Suppressor macrophage (primary cell): ENCODE data around the gene HK2.
"Not testable (repeated sequence)": the region's sequence is repeated elsewhere in the genome, so short reads cannot be mapped to it uniquely, and the experiment has no call there.

Source experiments
- DNase-seq, 4 experiments: peaks; one replicate each; pipeline ENCODE4 v3.0.0-alpha.2; 2020 to 2022
- total RNA-seq, 17 experiments: gene quantifications; one replicate each; lab custom pipeline; 2026; ENCODE audit warnings: mixed read lengths in 6 of 17, inconsistent platforms in 3 of 17; lab: John Stamatoyannopoulos, UW

Gene HK2
- total RNA-seq: 275 to 729 (median 412) reads per million in 17 experiments

DNA sequence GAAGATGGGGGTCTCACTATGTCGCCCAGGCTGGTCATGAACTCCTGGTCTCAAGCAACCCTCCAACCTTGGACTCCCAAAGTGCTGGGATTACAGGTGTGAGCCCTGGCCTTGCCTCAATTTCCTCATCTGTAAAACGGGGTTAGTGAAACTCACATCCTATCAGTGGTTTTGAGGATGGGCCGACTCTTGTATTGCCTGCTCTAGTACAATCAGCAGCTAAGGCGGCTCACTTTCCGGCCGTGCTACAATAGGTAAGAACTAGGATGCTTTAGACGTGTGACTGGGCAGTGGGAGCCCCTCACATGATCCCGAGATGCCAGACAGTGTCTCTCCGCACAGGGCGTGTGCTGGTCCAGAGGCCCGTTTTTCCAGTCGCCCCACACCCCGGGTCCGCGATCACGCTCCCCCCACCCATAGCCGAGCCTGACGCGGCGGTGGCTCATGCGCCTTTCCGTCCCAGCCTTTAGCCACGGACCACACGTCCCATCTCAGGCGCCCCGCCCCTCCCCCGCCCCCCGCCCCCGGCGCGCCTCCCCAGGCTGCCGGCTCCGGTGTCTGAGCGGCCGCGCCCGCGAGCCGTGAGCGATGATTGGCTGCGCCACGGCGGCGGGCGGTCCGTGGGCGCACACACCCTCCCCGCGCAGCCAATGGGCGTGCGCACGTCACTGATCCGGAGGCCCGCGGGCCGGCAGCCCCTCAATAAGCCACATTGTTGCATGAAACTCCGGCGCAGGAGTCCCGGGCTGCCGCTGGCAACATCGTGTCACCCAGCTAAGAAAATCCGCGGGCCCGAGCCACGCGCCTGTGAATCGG, at the start of gene HK2:
Gene HK2, plus strand, starts transcription at position 710 of the 816 bp plus-strand sequence. CDS start 454 bp downstream, outside the sequence.
- peak; percentile 95 to 98 (median 97) for DNase-seq

GRCh38 chr2:74789271-74789670, 44.7 kb upstream of the HK2 start:
- peak; percentile 77 to 94 (median 85) for DNase-seq

DNA sequence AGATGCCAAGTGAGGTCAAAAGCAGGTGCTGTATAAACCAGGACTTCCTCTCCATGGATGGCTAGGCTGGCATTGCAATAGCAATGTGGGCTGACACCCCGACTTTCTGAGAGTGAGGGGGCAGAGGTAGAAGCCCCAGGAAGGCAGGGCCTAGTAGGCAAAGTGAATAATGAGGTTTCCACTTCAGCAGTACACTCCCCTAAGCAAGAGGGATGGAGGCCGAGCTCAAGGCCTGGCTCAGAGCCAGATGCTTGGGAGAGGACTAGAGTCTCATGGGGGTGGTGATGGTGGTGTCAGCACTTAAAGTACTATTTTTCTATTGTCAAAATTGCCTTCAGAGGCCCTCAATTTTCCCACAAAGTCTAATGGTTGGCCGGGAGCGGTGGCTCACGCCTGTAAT, 41.6 kb upstream of the HK2 start:
- no peak for DNase-seq

DNA sequence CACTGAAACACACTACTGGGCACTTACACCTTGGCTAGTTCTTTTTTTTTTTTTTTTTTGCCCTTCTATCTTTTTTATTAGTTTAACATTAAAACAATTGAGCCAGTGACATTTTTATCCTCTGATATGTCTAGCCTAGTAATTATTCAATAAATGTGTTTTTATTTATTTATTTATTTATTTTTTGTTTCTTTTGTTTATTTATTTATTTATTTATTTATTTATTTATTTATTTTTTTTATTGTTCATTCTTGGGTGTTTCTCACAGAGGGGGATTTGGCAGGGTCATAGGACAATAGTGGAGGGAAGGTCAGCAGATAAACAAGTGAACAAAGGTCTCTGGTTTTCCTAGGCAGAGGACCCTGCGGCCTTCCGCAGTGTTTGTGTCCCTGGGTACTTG, 39.0 kb upstream of the HK2 start:
- not testable (repeated sequence) for DNase-seq

DNA sequence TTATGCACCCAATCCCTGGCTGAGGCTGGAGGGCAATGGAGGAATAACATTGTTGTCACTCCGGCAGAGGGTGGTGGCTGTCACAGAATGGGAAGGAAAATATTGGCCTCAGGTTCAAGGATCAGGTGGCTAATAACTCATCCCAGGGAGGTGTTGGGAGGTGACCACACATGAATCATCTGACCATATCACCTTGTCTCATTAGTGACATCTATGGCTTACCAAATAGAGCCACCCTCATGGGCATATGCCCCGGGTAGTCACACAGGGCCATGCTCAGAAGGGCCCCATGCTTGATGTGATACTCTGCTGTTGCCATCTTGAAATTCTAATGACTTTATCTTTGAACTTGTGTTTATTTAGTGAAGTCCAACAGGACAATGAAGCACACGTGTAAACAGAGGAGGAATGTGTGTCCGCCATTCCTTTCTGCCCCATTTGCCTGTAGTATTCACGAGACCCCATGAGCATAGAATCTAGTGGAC, 27.5 kb upstream of the HK2 start:
- no peak for DNase-seq

GRCh38 chr2:74806920-74807319, 27.0 kb upstream of the HK2 start:
- DNase-seq: peak; percentile 55 to 90 (median 73)

DNA sequence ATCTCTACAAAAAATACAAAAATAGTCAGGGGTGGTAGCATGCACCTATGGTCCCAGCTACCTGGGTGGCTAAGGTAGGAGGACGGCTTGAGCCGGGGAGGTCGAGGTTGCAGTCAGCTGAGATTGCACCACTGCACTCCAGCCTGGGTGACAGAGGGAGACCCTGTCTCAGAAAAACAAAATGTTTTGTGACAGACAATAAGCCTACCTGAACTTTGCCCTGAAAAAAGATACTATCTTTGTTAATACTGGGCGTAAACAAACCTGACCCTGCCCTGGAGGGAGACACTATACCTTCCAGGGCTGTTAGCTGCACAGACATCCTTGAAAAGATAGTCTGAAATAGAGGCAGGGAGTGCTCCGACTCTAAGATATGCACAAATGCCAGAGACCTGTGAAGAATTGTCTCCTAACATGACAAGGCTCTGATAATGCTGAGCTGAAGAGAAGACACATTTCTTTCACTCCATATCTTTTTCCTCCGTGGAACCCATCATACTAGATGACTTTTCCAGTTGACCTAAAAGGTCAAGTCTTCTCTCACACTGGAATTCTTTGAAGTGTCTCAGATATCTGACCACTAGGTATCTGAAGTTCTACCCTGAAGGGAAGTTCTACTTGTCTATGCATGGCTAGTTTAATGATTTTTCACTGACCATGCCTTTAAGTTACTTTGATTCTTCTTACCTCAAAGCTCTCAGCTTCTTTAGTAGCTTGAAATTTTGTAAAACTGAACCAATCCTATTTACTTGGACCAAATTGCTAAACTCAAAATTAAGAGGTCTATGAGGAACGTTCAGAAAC, 20.9 kb upstream of the HK2 start:
- no peak for DNase-seq

GRCh38 chr2:74814102-74814501, 19.8 kb upstream of the HK2 start:
- DNase-seq: no peak

DNA sequence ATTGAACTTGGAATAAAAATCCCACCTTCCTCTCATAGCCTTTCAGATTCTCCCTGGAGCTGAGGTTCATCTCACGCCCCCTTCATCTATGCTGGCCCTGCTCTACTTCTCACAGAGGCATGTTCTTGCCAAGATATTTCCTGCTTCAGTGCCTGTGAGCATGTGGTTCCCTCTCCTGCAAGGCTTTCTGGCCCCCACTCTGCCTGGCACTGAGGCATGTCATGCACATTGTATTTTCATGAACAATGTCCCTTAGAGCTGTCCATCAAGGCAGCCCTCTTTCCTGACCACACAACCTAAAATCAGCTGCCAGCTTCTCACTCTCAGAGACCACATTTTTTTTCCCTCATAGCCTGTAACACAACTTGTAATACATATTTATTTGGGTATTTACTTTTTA, 18.0 kb upstream of the HK2 start:
- DNase-seq: peak in 3 of 4 experiments; percentile 40 to 48 (median 44)

GRCh38 chr2:74816540-74817303, 17.2 kb upstream of the HK2 start:
- peak in 3 of 4 experiments; percentile 44 to 74 (median 67) for DNase-seq

DNA sequence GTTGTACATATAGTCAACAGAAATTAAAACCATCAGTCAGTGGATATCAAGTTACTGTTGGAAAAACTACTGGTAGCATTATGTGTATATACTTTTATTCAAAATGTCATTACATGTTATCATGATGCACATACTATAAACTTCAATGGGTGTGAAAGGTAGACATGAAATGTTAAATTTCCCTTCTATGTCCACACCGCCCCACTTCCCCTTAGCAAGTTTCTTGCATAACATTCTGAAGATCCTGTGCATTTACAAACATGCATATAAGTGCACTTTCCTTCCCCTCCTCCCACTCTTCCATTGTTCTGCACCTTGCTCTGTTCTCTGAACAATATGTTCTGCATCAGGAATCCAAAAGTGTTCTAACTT, 16.6 kb upstream of the HK2 start:
- peak; percentile 61 to 80 (median 69) for DNase-seq

DNA sequence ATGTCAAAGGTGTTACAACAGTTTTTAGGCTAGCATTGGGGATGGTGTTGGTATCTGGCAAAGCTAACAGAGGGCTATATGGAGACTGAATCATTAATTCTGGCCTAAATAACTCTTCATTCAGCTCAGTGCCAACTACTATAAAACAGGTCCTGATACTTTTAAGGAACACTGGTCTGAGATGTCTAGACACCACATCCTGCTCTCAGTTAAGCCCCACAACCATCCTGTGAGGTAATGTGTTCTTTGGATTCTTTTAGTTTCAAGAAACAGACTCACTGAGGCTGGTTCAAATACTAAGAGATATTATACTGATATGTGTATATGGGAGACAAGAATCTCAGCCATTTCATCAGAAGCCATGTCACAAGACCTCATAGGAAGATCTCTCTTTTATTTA, 14.2 kb upstream of the HK2 start:
- no peak for DNase-seq

- DNase-seq: peak in 3 of 4 experiments; percentile 43 to 47 (median 46)
Observed at GRCh38 chr2:74821177-74822126, 12.5 kb upstream of the HK2 start.

GRCh38 chr2:74822771-74823566, 11.0 kb upstream of the HK2 start:
- DNase-seq: no peak

DNA sequence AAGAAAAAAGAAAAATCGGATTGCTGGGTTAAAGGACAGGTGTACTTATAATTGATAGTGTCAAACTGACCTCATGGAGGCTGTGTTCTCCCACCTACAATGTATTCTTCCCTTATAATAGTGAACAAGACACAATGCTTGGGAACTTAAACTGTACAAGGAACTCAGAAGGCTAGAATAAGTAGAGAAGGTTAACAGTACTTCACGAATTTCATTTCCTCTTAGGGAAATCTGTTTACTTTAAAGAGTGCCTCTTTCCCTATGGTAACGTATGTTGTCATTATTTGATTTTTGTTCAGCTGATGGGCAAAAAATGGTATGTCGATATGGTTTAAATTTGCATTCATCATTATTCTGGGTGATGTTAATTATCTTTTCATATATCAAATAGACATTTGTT, 9.2 kb upstream of the HK2 start:
- peak in 2 of 4 experiments; percentile 79 for DNase-seq

DNA sequence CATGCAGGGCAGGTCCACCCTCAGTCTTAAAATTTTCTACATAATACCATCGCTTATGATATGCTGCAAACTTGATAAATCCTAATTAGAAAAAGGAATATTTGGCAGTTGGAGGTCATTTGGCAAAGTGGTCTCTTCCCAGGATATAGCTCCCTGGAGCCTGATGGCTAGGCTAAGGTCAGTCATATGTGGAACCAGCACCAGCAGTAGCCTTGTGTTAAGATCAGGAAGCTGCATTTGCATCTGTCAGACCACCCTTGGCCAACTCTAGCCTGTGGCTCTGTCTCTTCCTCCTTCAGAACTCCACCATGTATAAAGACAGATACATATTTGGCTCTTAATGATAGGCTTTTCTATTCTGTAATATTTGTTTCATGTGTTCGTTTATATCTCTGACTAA, 5.4 kb upstream of the HK2 start:
- peak in 3 of 4 experiments; percentile 38 to 61 (median 52) for DNase-seq

DNA sequence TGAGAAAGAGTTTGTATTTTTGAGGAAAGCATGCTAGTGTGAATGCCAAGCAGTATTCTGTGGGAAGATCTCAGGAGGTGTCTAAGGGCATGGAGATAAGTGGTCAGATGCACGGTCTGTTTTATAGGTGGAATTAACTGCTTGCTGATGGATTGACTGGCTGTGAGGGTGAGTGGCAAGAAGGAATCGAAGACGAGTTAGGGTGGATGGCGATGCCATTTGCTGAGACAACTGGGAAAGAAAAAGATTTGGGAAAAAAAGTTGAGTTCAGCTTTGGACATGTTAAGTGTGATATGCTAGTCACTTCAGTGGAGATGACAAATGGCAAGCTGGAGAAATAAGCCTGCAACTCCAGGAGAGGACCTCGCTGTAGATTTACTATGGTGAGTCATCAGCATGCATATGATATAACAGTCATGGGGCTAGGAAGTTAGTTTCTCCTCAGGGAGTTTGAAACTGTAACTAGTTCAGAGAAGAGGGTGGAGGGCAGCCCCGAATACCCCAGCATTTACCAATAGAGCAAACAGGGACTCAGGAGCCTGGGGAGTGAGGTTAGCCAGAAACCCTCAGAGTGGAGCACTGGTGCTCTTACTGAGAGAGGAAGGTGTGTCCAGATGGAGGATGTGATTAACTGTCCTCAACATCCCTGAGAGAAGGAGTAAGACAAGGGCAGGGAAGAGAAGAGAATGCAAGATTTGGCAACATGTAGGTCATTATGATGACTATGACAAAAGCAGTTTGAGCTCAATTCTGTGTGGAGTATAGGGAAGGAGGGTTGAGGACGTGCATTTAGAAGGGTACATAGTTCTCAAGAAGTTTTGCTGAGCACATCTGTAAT, 2.0 kb upstream of the HK2 start:
- DNase-seq: peak; percentile 75 to 92 (median 84)

DNA sequence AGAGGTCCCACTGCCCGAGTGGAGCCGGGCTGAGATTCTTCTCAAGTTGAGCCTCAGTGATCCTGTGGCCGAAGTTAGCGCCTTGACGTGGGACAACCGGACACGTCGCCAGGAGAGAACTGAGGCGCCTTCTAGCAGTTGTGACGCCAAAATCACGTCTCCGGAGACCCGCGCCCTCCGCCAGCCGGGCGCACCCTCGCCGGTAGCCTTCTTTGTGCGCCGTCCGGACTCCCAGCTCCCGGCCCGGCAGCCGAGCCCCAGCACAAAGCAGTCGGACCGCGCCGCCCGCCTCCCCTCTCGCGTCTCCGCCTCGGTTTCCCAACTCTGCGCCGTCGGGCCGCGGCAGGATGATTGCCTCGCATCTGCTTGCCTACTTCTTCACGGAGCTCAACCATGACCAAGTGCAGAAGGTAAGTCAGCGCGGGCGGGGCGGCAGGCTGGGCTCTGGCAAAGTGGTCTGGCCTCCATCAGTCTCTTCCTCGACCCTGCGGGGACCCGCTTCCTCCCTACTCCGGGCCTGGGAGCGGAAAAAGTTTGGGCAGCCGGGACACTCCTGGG, 386 bp downstream of the HK2 start:
- peak in 3 of 4 experiments; percentile 46 to 59 (median 49) for DNase-seq
